GM12878 (cell line): ENCODE measurements around the gene CTNNA3. TPM values are rescaled to one million over a fixed set of nuclear protein-coding genes. Genes with fewer than 3 reads are reported as not detected.

Source experiments
- HDAC2 ChIP-seq: fragments of 200-600 bp; sonication (generic); IDR thresholded peaks from 2 replicates; pipeline ENCODE4 v1.6.1; 2017
- KDM1A ChIP-seq: fragments of 200-600 bp; sonication (generic); IDR thresholded peaks from 2 replicates; pipeline ENCODE4 v1.6.1; 2016; ENCODE audit warnings: borderline replicate concordance
- MYC ChIP-seq: IDR thresholded peaks from 2 replicates; pipeline ENCODE4 v1.6.1; 2011; ENCODE audit warnings: mild to moderate bottlenecking, low read length, moderate library complexity, inconsistent platforms; ENCODE audit not compliant: insufficient read depth, insufficient replicate concordance, insufficient read length, severe bottlenecking
- NR2C2 ChIP-seq: IDR thresholded peaks from 2 replicates; pipeline ENCODE4 v1.6.1; 2011; ENCODE audit warnings: borderline replicate concordance, low read depth; ENCODE audit not compliant: control insufficient read depth, insufficient read length
- SIN3A ChIP-seq: IDR thresholded peaks from 2 replicates; pipeline ENCODE4 v1.6.1; 2012; ENCODE audit warnings: low read depth, low read length, improper control_type of control experiment
- TAF1 ChIP-seq: IDR thresholded peaks from 2 replicates; pipeline ENCODE4 v1.6.1; 2011; ENCODE audit warnings: mild to moderate bottlenecking, low read depth, low read length, borderline replicate concordance
- ZBTB11 ChIP-seq: fragments of 450-650 bp; formaldehyde crosslinking; IDR thresholded peaks from 2 replicates; pipeline ENCODE4 v1.5.0; 2022; ENCODE audit warnings: mild to moderate bottlenecking, missing genetic modification characterization
- ZBTB33 ChIP-seq: fragments of 450-650 bp; IDR thresholded peaks from 2 replicates; pipeline ENCODE4 v1.6.1; 2017; ENCODE audit warnings: mild to moderate bottlenecking
- polyA plus RNA-seq, 11 experiments: library from polyadenylated mRNA; depleted of rRNA in 4 of 11; unstranded in 6 of 11; stranded (reverse) in 5 of 11; fragments of >200 nt; fragmentation: Nextera tagmentation in 4 of 11; fragmentation: Illumina TruSeq in 1 of 11; extraction: Ambion mirVana in 4 of 11; extraction: Trizol in 1 of 11; gene quantifications; 1 replicate in 1 of 11; 2 replicates in 10 of 11; pipeline versions ENCODE4 v1.2.1 to v1.2.3, GENCODE V29; 2011 to 2016; ENCODE audit warnings: inconsistent platforms in 2 of 11, missing spikeins in 2 of 11, low read depth in 1 of 11
- total RNA-seq, 4 experiments: library from RNA; depleted of rRNA in 3 of 4; stranded (reverse); fragments of >200 nt in 3 of 4; fragmentation: Illumina TruSeq in 1 of 4; extraction: Trizol in 1 of 4; gene quantifications; 2 replicates each; pipeline versions ENCODE4 v1.2.1 to v1.2.3, GENCODE V29; 2013 to 2021
- TF ChIP-seq, protein P1 (sequence below): fragments of 450-650 bp; conservative IDR thresholded peaks from 2 replicates; pipeline ENCODE4 v1.6.1; 2017; ENCODE audit warnings: mild to moderate bottlenecking, moderate library complexity

The CTNNA3 gene
- total and polyA plus RNA-seq, 10 of the 15 experiments (the other 5 are each of a cell fraction or from before 2014, with no cell fraction given) = under 0.01 to 4.5 (median 0.22) TPM; not detected in 2

DNA sequence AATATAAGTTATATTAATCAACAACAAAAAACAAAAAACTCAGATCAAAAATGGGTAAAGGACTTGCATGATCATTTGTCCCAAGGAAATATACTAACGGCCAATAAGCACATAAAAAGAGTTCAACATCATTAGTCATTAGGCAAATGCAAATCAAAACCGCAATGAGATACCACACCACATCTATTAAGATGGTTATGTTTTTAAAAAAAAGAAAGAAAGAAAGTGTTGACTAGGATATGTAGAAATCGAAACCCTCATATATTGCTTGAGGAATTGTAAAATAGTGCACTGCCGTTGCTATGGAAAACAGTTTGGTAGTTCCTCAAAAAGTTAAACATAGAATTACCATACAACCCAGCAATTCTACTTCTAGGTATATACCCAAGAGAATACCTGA, 39.4 kb upstream of the CTNNA3 start (continued):
- TF ChIP-seq MYC (no peak), TAF1 (no peak), KDM1A (no peak), ZBTB11 (CRISPR knock-in tag) (no peak), HDAC2 (no peak), NR2C2 (no peak), SIN3A (no peak), ZBTB33 (no peak)
- TF ChIP-seq, protein P1, sequence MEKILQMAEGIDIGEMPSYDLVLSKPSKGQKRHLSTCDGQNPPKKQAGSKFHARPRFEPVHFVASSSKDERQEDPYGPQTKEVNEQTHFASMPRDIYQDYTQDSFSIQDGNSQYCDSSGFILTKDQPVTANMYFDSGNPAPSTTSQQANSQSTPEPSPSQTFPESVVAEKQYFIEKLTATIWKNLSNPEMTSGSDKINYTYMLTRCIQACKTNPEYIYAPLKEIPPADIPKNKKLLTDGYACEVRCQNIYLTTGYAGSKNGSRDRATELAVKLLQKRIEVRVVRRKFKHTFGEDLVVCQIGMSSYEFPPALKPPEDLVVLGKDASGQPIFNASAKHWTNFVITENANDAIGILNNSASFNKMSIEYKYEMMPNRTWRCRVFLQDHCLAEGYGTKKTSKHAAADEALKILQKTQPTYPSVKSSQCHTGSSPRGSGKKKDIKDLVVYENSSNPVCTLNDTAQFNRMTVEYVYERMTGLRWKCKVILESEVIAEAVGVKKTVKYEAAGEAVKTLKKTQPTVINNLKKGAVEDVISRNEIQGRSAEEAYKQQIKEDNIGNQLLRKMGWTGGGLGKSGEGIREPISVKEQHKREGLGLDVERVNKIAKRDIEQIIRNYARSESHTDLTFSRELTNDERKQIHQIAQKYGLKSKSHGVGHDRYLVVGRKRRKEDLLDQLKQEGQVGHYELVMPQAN = no peak
